GM21825 (cell line): Measurements from ENCODE around the gene C19orf12.
"Not testable (repeated sequence)": the region's sequence is repeated elsewhere in the genome, so short reads cannot be mapped to it uniquely, and the experiment has no call there.

Source experiments
- ATAC-seq: cut with Tn5 transposase; IDR thresholded peaks from one replicate; pipeline ENCODE4 v1.9.1; 2021; ENCODE audit warnings: mild to moderate bottlenecking, moderate library complexity; ENCODE audit not compliant: unreplicated experiment

C19orf12 gene

GRCh38 chr19:29731331-29731850, 16.3 kb upstream of the C19orf12 start:
- ATAC-seq: no peak

- no peak for ATAC-seq
Observed at GRCh38 chr19:29727906-29728305, 12.8 kb upstream of the C19orf12 start.

- ATAC-seq: no peak
Observed at GRCh38 chr19:29724746-29725145, 9.7 kb upstream of the C19orf12 start.

GRCh38 chr19:29724102-29724641, 9.1 kb upstream of the C19orf12 start:
- no peak for ATAC-seq

DNA sequence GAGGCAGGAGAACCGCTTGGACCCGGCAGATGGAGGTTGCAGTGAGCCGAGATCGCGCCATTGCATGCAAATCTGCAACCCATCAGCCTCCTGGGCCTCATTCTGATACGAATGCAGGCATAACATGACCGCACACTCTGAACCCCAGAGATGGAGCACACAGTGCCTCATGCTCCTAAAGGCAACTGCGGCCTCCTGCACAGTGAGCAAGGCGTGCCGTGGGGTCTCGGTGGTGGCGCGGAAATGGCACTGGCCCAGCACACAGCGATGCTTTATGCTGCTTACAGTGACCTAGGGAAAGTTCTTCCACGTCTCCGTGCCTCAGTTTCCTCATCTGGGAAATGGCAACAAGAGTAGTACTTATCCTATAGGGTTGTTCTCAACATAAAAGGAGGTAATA, 2.0 kb upstream of the C19orf12 start:
- no peak for ATAC-seq

DNA sequence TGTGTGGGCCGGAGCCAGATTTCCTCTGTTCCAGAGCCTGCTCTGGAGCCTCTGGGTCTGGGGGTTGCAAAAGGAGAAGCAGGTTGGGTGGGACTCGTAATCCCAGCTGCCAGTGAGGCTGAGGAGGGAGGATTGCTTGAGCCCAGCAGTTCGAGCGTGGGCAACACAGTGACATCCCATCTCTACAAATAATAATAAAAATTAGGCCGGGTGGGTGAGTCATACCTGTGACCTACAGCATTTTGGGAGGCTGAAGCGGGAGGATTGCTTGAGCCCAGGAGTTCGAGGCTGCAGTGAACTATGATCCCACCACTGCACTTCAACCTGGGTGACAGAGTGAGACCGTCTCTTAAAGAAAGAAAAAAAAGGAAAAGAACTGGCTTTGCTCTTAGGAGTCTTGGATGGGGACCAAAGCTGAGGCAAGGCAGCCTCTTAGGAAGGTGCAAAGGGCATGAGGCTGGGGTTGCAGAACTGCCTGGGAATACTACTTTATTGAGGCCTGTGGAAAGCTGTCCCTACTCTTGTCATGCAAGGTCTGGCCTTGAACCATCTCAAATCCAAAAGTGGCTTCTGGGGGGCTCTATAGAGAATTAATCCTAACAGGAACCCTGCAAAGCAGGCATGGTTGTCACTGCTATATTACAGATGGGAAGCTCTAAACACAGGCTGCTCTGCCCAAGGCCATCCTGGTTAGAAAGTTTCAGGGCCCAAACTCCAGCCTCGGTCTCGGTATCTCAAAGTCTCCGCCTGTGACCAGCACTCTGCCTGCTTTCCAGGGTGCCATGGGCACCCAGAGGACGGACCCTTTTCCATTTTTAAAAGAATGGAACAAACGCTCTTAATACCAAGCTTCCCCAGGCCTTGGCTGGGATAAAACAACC, 880 bp upstream of the C19orf12 start:
- ATAC-seq: no peak

GRCh38 chr19:29714371-29714952, 599 bp downstream of the C19orf12 start:
- peak; percentile 26 for ATAC-seq

GRCh38 chr19:29712744-29713516, 2.1 kb downstream of the C19orf12 start:
- no peak for ATAC-seq

DNA sequence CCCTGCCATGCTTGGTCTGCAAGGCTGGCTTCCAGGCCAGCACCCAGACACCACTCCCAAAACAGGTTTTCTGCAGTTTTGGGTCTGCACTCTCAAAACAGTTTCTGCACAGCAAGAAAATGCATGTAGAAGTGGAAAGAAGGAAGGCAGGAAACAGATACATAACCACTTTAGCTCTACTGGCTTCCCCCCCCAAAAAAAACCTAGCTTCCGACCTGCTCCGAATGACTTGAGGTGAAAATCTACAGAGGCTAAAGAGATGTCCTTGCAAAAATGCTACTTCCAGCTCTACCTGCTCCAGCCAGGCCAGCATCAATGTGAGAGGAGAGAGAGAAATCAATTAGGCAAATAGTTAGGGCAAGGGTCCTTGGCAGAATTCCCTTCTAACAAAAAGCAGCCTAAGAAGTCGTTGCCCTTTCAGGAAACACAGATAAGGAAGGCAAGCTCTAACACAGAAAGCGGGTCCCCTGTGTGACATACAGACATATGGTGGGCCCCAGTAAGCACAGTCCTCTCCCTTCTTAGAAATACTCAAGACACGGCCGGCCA, 3.4 kb downstream of the C19orf12 start:
- ATAC-seq: no peak

- ATAC-seq: not testable (repeated sequence)
Observed at GRCh38 chr19:29709440-29709798, 5.6 kb downstream of the C19orf12 start.

GRCh38 chr19:29708554-29709439, 6.3 kb downstream of the C19orf12 start:
- ATAC-seq: no peak

DNA sequence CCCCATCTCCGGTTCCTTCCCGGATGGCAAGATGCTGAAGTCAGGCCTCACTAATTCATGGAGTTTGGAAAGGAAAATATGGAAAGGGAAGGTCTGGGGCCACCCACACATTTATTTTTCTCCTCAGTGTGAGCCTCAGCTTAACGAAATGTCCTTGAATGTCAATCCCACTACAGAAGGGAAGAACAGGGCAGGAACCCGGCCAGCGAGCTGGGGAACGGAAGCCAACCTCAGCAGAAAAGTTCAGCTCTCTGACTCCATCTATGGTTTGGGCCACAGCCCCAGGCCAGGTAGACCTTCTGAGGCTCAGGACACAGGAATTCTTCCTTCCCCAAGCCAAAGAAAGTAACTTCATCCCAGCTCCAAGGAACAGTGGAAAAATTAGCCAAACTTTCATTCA, 8.4 kb downstream of the C19orf12 start:
- no peak for ATAC-seq

DNA sequence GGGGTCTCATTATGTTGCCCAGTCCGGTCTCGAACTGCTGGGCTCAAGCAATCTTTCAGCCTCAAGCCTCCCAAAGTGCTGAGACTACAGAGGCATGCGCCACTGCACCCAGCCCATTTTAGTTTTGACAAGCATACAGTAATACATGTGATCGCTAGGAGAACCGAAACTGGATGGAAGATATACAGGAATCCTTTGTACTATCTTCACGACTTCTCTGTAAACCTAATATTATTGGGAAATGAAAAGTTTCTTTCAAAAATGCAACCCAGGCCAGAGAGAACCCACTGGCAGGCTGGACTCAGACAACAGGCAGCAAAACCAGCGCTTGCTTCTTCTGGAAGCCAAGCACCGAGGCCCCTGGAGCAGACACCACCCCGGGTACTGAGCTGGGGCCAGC, 9.4 kb downstream of the C19orf12 start:
- no peak for ATAC-seq

DNA sequence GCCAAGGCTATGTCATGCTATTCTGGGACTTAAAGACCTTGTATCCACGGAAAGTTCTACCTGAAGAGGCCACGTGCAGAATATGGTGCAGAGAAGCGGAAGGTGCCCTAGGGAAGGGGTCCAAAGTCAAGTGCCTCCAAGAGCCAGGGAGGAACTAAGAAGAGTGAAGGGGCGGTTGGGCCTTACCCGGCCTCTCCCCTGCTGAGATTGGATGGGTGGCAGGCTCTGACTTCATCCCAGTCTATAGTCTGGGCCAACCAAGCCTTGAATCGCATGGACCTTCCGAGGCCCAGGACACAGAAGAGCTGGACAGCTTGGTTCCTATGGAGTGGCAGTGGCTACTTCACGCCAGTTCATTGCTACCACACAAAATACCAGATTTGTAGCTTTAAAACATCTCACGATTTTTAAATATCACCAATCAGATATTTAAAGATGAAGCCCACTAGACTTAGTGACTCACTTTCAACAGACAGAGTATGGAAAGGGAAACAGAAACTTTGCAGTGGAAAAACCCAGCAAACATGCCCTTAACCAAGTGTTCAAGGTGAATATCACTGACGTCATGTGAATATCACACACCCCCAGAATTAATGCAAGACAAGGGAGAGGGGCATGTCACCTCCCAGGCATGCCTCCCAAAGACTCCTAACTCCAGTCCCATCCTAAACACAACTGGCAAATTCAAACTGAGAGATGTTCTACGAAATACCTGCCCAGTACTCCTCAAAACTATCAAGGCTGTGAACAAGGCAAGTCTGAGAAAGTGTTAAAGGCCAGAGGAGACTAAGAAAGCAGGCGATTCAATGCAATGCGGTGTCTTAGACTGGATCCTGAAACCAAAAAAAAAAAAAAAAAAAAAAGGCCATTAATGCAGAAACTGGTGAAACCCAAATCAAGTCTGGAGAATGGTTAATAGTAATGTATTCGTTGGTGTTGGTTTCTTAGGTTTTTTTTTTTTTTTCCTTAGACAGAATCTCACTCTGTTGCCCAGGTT, 10.2 kb downstream of the C19orf12 start:
- ATAC-seq: no peak

DNA sequence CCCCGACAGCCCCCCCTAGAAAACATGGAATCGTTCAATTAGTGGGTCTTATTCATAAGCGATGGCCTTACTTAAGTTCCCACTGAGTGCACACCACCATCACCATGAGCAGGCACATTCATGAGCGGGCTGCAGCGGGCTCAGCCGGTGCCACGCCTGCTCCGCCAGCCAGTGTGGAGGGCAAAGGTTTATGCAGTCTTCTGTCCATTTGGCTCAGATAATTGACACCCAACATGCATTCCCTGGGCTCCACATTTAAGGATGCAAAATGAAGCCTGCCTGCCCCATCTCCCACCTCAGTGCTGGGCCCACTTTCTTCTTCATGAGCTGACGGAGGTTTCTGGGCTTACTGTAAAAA, 12.1 kb downstream of the C19orf12 start:
- no peak for ATAC-seq

DNA sequence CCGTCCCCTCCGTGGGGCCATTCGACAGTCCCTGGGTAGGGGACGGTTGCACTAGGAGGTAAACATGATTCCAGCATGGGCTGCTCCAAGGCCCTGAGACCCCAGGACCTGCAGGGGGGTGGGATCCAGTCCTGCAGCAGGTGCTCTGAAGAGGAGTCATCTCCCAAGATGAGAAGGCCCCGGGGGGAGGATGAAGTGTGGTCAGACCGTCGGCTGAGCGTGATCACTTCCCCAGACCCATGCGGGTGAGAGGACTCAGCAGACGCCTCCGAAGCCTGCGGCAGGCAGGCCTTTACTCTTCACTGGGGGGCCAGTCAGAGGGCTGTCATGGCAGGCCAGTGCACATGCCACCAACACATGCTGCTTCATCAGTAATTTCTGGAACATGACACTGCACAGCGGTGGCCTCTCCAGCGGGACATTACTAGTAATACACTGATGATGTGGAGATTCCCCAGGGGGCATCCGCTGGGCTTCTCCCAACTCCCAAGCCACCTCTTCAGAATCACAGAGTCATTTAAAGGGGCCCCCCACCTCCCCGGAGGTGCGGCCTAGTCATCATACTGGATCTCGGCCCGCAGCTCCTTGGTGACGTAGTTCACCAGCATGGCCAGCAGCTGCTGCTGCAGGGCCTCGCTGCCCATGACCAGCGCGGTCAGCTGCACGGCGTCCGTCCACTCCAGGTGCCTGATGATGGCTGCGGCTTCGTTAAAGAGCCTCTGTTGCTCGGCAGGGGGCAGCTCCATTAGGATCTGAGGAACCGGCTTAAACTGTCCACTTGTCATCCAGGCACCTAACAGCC, 12.7 kb downstream of the C19orf12 start:
- ATAC-seq: no peak

DNA sequence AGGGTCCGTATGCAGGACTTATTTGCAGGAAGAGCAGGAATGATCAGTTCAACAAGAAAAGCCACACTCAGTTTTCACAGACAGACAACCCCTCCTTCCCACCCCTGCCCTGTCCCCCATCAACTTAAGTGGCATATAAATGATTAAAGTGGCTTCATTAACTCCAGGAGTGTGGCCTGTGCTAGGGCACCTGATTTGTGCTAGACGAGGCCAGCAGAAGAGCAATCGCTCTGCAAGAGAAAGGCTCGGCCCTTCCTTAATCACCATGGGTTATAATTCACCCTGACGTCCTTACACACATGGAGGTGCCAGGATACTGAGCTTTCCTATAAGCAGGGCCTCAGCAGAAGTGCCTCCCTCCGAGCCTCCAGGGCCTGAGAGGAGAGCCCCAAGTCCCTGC, 14.6 kb downstream of the C19orf12 start:
- no peak for ATAC-seq

DNA sequence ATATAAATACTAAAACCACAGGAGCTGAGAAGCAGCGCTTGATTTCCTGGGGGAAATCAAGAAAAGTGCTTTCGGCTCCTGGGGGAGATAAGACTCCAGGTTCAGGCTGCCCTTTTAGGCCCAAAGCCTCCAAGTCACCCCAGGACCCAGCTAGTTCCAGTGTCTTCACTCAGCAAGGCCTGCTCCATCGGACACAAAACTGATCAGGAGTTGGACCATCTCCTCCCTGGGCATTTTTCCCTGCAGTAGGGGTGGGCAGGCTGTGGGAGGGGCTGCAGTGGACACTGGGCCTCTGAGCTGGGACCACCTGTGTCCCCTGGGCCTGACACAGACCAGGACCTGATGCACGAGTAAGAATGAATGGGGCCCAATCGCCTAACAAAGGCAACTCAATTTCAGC, 15.2 kb downstream of the C19orf12 start:
- ATAC-seq: no peak
